ENCODE results near the gene PTPN11.

PTPN11 gene

GRCh38 chr12:112536367-112536730 lies 117.6 kb downstream of the PTPN11 start:
- Histone ChIP-seq H3K9me3 (ENCODE audit: control extremely low read depth in 1 of 5, control insufficient read depth in 4 of 5, insufficient read depth in 2 of 5, low read depth in 1 of 5, low read length in 4 of 5) (no peaks in the 10 kb centered on the region), H3K4me3 (ENCODE audit: control insufficient read depth in 1 of 7, extremely low read depth in 1 of 7, insufficient read depth in 4 of 7, low read depth in 2 of 7, low read length in 6 of 7) (no peak overlapping the region), H3K27ac (ENCODE audit: insufficient read depth in 1 of 2, low read depth in 1 of 2, low read length in 2 of 2, poor library complexity in 1 of 2, severe bottlenecking in 2 of 2) (no peak overlapping the region), H3K27me3 (replicated peaks in 2 of 5; ENCODE audit: control insufficient read depth in 4 of 5, insufficient read depth in 5 of 5, low read length in 4 of 5) (no peaks in the 10 kb centered on the region), H3K4me1 (ENCODE audit: control extremely low read depth in 1 of 4, control insufficient read depth in 4 of 4, insufficient read depth in 4 of 4, low read length in 3 of 4) (peaks cover 0 to 8% (median 2%) of the 10 kb centered on the region in 4 experiments), H3K36me3 (ENCODE audit: control insufficient read depth in 4 of 4, insufficient read depth in 4 of 4, low read length in 3 of 4) (no peaks in the 10 kb centered on the region)
- WGBS (ENCODE audit: insufficient coverage): 95% methylated on average over 6 of the region's 6 CpGs
- POLR2A ChIA-PET: no interaction called here
- no peak for DNase-seq
- CTCF ChIA-PET: no interaction called here

- Histone ChIP-seq H3K4me1 (ENCODE audit: control extremely low read depth in 1 of 4, control insufficient read depth in 4 of 4, insufficient read depth in 4 of 4, low read length in 3 of 4) (peaks cover 0 to 8% (median 2%) of the 10 kb centered on the region in 4 experiments), H3K27me3 (replicated peaks in 2 of 5; ENCODE audit: control insufficient read depth in 4 of 5, insufficient read depth in 5 of 5, low read length in 4 of 5) (no peaks in the 10 kb centered on the region), H3K9me3 (ENCODE audit: control extremely low read depth in 1 of 5, control insufficient read depth in 4 of 5, insufficient read depth in 2 of 5, low read depth in 1 of 5, low read length in 4 of 5) (no peaks in the 10 kb centered on the region), H3K36me3 (ENCODE audit: control insufficient read depth in 4 of 4, insufficient read depth in 4 of 4, low read length in 3 of 4) (no peaks in the 10 kb centered on the region), H3K4me3 (ENCODE audit: control insufficient read depth in 1 of 7, extremely low read depth in 1 of 7, insufficient read depth in 4 of 7, low read depth in 2 of 7, low read length in 6 of 7) (peak overlapping the region in 1 of 7 experiments; percentile 7), H3K27ac (ENCODE audit: insufficient read depth in 1 of 2, low read depth in 1 of 2, low read length in 2 of 2, poor library complexity in 1 of 2, severe bottlenecking in 2 of 2) (no peak overlapping the region)
- ChIA-PET POLR2A (no interaction called here), CTCF (interaction anchor here (0.6 kb wide), 1 partner anchor 1387 kb away, joined by 3 read pairs; no protein-coding TSS in a partner anchor)
- peak; percentile 12 to 48 (median 41) for DNase-seq
- 50% methylated on average over 2 of the region's 3 CpGs for WGBS (ENCODE audit: insufficient coverage)
Measured at GRCh38 chr12:112537710-112538396, 119.1 kb downstream of the PTPN11 start.

GRCh38 chr12:112538740-112539139 lies 120.0 kb downstream of the PTPN11 start:
- Histone ChIP-seq H3K4me1 (ENCODE audit: control extremely low read depth in 1 of 4, control insufficient read depth in 4 of 4, insufficient read depth in 4 of 4, low read length in 3 of 4) (peaks cover 0 to 8% (median 2%) of the 10 kb centered on the region in 4 experiments), H3K27ac (ENCODE audit: insufficient read depth in 1 of 2, low read depth in 1 of 2, low read length in 2 of 2, poor library complexity in 1 of 2, severe bottlenecking in 2 of 2) (no peak overlapping the region), H3K4me3 (ENCODE audit: control insufficient read depth in 1 of 7, extremely low read depth in 1 of 7, insufficient read depth in 4 of 7, low read depth in 2 of 7, low read length in 6 of 7) (no peak overlapping the region), H3K36me3 (ENCODE audit: control insufficient read depth in 4 of 4, insufficient read depth in 4 of 4, low read length in 3 of 4) (no peaks in the 10 kb centered on the region), H3K27me3 (replicated peaks in 2 of 5; ENCODE audit: control insufficient read depth in 4 of 5, insufficient read depth in 5 of 5, low read length in 4 of 5) (no peaks in the 10 kb centered on the region), H3K9me3 (ENCODE audit: control extremely low read depth in 1 of 5, control insufficient read depth in 4 of 5, insufficient read depth in 2 of 5, low read depth in 1 of 5, low read length in 4 of 5) (no peaks in the 10 kb centered on the region)
- ChIA-PET CTCF (no interaction called here), POLR2A (no interaction called here)
- DNase-seq: no peak
- 73% methylated on average over 1 of the region's 2 CpGs for WGBS (ENCODE audit: insufficient coverage)

GRCh38 chr12:112539221-112539620 lies 120.5 kb downstream of the PTPN11 start:
- Histone ChIP-seq H3K36me3 (ENCODE audit: control insufficient read depth in 4 of 4, insufficient read depth in 4 of 4, low read length in 3 of 4) (no peaks in the 10 kb centered on the region), H3K27ac (ENCODE audit: insufficient read depth in 1 of 2, low read depth in 1 of 2, low read length in 2 of 2, poor library complexity in 1 of 2, severe bottlenecking in 2 of 2) (no peak overlapping the region), H3K4me3 (ENCODE audit: control insufficient read depth in 1 of 7, extremely low read depth in 1 of 7, insufficient read depth in 4 of 7, low read depth in 2 of 7, low read length in 6 of 7) (no peak overlapping the region), H3K27me3 (replicated peaks in 2 of 5; ENCODE audit: control insufficient read depth in 4 of 5, insufficient read depth in 5 of 5, low read length in 4 of 5) (peaks cover 0 to 1% (median 0%) of the 10 kb centered on the region in 5 experiments), H3K9me3 (ENCODE audit: control extremely low read depth in 1 of 5, control insufficient read depth in 4 of 5, insufficient read depth in 2 of 5, low read depth in 1 of 5, low read length in 4 of 5) (no peaks in the 10 kb centered on the region), H3K4me1 (ENCODE audit: control extremely low read depth in 1 of 4, control insufficient read depth in 4 of 4, insufficient read depth in 4 of 4, low read length in 3 of 4) (peaks cover 0 to 8% (median 2%) of the 10 kb centered on the region in 4 experiments)
- CTCF ChIA-PET: no interaction called here
- 88% methylated on average over 1 of the region's 3 CpGs for WGBS (ENCODE audit: insufficient coverage)
- DNase-seq: no peak
- POLR2A ChIA-PET: no interaction called here

- CTCF ChIA-PET: interaction anchor here (0.7 kb wide), 1 partner anchor 14 kb away, joined by 3 read pairs; no protein-coding TSS in a partner anchor
- peaks cover 0 to 8% (median 2%) of the 10 kb centered on the region in 4 experiments for H3K4me1 ChIP-seq (ENCODE audit: control extremely low read depth in 1 of 4, control insufficient read depth in 4 of 4, insufficient read depth in 4 of 4, low read length in 3 of 4)
- DNase-seq: no peak
- H3K36me3 ChIP-seq (ENCODE audit: control insufficient read depth in 4 of 4, insufficient read depth in 4 of 4, low read length in 3 of 4): no peaks in the 10 kb centered on the region
- H3K27me3 ChIP-seq (replicated peaks in 2 of 5; ENCODE audit: control insufficient read depth in 4 of 5, insufficient read depth in 5 of 5, low read length in 4 of 5): peaks cover 0 to 4% (median 0%) of the 10 kb centered on the region in 5 experiments
- no peak overlapping the region for H3K4me3 ChIP-seq (ENCODE audit: control insufficient read depth in 1 of 7, extremely low read depth in 1 of 7, insufficient read depth in 4 of 7, low read depth in 2 of 7, low read length in 6 of 7)
- 100% methylated on average over 2 of the region's 5 CpGs for WGBS (ENCODE audit: insufficient coverage)
- no peaks in the 10 kb centered on the region for H3K9me3 ChIP-seq (ENCODE audit: control extremely low read depth in 1 of 5, control insufficient read depth in 4 of 5, insufficient read depth in 2 of 5, low read depth in 1 of 5, low read length in 4 of 5)
- POLR2A ChIA-PET: interaction anchor here (0.7 kb wide), 1 partner anchor 9 kb away, joined by 3 read pairs; no protein-coding TSS in a partner anchor
- H3K27ac ChIP-seq (ENCODE audit: insufficient read depth in 1 of 2, low read depth in 1 of 2, low read length in 2 of 2, poor library complexity in 1 of 2, severe bottlenecking in 2 of 2): no peak overlapping the region
Measured at GRCh38 chr12:112540021-112540420, 121.3 kb downstream of the PTPN11 start.

GRCh38 chr12:112543751-112544150 lies 125.0 kb downstream of the PTPN11 start:
- WGBS (ENCODE audit: insufficient coverage): 77% methylated on average over 2 of the region's 4 CpGs

GRCh38 chr12:112546339-112546738 lies 127.6 kb downstream of the PTPN11 start:
- WGBS (ENCODE audit: insufficient coverage): 88% methylated on average over 3 of the region's 6 CpGs
- Histone ChIP-seq H3K9me3 (ENCODE audit: control extremely low read depth in 1 of 5, control insufficient read depth in 4 of 5, insufficient read depth in 2 of 5, low read depth in 1 of 5, low read length in 4 of 5) (no peaks in the 10 kb centered on the region), H3K36me3 (ENCODE audit: control insufficient read depth in 4 of 4, insufficient read depth in 4 of 4, low read length in 3 of 4) (no peaks in the 10 kb centered on the region), H3K4me1 (ENCODE audit: control extremely low read depth in 1 of 4, control insufficient read depth in 4 of 4, insufficient read depth in 4 of 4, low read length in 3 of 4) (peaks cover 0 to 5% (median 2%) of the 10 kb centered on the region in 4 experiments), H3K27me3 (replicated peaks in 2 of 5; ENCODE audit: control insufficient read depth in 4 of 5, insufficient read depth in 5 of 5, low read length in 4 of 5) (peaks cover 0 to 32% (median 3%) of the 10 kb centered on the region in 5 experiments), H3K27ac (ENCODE audit: insufficient read depth in 1 of 2, low read depth in 1 of 2, low read length in 2 of 2, poor library complexity in 1 of 2, severe bottlenecking in 2 of 2) (no peak overlapping the region), H3K4me3 (ENCODE audit: control insufficient read depth in 1 of 7, extremely low read depth in 1 of 7, insufficient read depth in 4 of 7, low read depth in 2 of 7, low read length in 6 of 7) (no peak overlapping the region)
- CTCF ChIA-PET: no interaction called here
- POLR2A ChIA-PET: no interaction called here
- DNase-seq: no peak

More at GRCh38 chr12:112543751-112544150, 125.0 kb downstream of the PTPN11 start:
- ChIA-PET CTCF (no interaction called here), POLR2A (no interaction called here)
- Histone ChIP-seq H3K4me1 (ENCODE audit: control extremely low read depth in 1 of 4, control insufficient read depth in 4 of 4, insufficient read depth in 4 of 4, low read length in 3 of 4) (peaks cover 0 to 5% (median 3%) of the 10 kb centered on the region in 4 experiments), H3K36me3 (ENCODE audit: control insufficient read depth in 4 of 4, insufficient read depth in 4 of 4, low read length in 3 of 4) (no peaks in the 10 kb centered on the region), H3K9me3 (ENCODE audit: control extremely low read depth in 1 of 5, control insufficient read depth in 4 of 5, insufficient read depth in 2 of 5, low read depth in 1 of 5, low read length in 4 of 5) (no peaks in the 10 kb centered on the region), H3K4me3 (ENCODE audit: control insufficient read depth in 1 of 7, extremely low read depth in 1 of 7, insufficient read depth in 4 of 7, low read depth in 2 of 7, low read length in 6 of 7) (no peak overlapping the region), H3K27ac (ENCODE audit: insufficient read depth in 1 of 2, low read depth in 1 of 2, low read length in 2 of 2, poor library complexity in 1 of 2, severe bottlenecking in 2 of 2) (no peak overlapping the region), H3K27me3 (replicated peaks in 2 of 5; ENCODE audit: control insufficient read depth in 4 of 5, insufficient read depth in 5 of 5, low read length in 4 of 5) (peaks cover 0 to 24% (median 0%) of the 10 kb centered on the region in 5 experiments)
- no peak for DNase-seq
